Endothelial cell of umbilical vein (primary cell): ENCODE results near the gene IGSF9. TPM values are rescaled to one million over a fixed set of nuclear protein-coding genes. Genes with fewer than 3 reads are reported as not detected.

Experiments used
- BruUV-seq: library from RNA; stranded (reverse); fragments of 400-500 nt; replicated peaks from 2 replicates; lab custom pipeline; 2021; lab: Mats Ljungman, UMichigan
- CTCF ChIA-PET: fragments of 300-600, 350-600 bp; sonication (Branson Sonifier 250); formaldehyde crosslinking; loops from one replicate; lab custom pipeline; 2021; ENCODE audit warnings: antibody characterized with exemption, inconsistent platforms; lab: Charles Lee
- POLR2A ChIA-PET: fragments of 300-600, 350-600 bp; sonication (Branson Sonifier 250); formaldehyde crosslinking; loops from one replicate; lab custom pipeline; 2021; ENCODE audit warnings: antibody characterized with exemption, inconsistent platforms; lab: Charles Lee
- DNase-seq: peaks from one replicate; pipeline ENCODE4 v3.0.0-alpha.2; 2011; ENCODE audit warnings: low read depth, low spot score
- FAIRE-seq: peaks from 2 replicates; lab custom pipeline; 2011; peaks lifted over from hg19 to GRCh38; lab: Jason Lieb, UNC
- H2AFZ ChIP-seq: 2 replicates; pipeline ENCODE4 v1.6.0; 2012; ENCODE audit warnings: low read depth, low read length, control low read depth, inconsistent platforms
- H3K27ac ChIP-seq: 2 replicates; pipeline ENCODE4 v1.5.1; 2011; ENCODE audit warnings: low read depth, mild to moderate bottlenecking, control low read depth, low read length, moderate library complexity; ENCODE audit not compliant: insufficient read depth
- H3K27me3 ChIP-seq, 2 experiments: 2 replicates each; pipeline versions ENCODE4 v1.6.0 to v1.6.1; 2011; ENCODE audit warnings: low read length in 2 of 2, mixed read lengths in 1 of 2; ENCODE audit not compliant: control insufficient read depth in 2 of 2, insufficient read depth in 2 of 2
- H3K36me3 ChIP-seq, 2 experiments: 2 replicates in 1 of 2; 3 replicates in 1 of 2; pipeline ENCODE4 v1.5.1; 2011; ENCODE audit warnings: low read length in 2 of 2, mild to moderate bottlenecking in 1 of 2, moderate library complexity in 1 of 2; ENCODE audit not compliant: control insufficient read depth in 2 of 2, insufficient read depth in 2 of 2; ENCODE audit errors: extremely low read depth in 1 of 2
- H3K4me1 ChIP-seq: 3 replicates; pipeline ENCODE4 v1.5.1; 2011; ENCODE audit warnings: mild to moderate bottlenecking, low read length; ENCODE audit not compliant: control insufficient read depth, insufficient read depth; ENCODE audit errors: extremely low read depth
- H3K4me2 ChIP-seq: 2 replicates; pipeline ENCODE4 v1.6.1; 2011; ENCODE audit warnings: low read length, control low read depth, mixed read lengths; ENCODE audit not compliant: insufficient read depth
- H3K4me3 ChIP-seq, 3 experiments: fragments of 200-600 bp in 1 of 3; sonication (generic), shearing (Covaris generic) in 1 of 3; replicated peaks in 1 of 3; 2 replicates each; pipeline ENCODE4 v1.5.1; 2011 to 2016; ENCODE audit warnings: control low read depth in 3 of 3, low read length in 3 of 3, mild to moderate bottlenecking in 2 of 3, inconsistent platforms in 1 of 3, low read depth in 1 of 3, moderate library complexity in 1 of 3; ENCODE audit not compliant: insufficient read depth in 1 of 3
- H3K79me2 ChIP-seq: 2 replicates; pipeline ENCODE4 v1.6.0; 2012; ENCODE audit warnings: low read length, inconsistent platforms; ENCODE audit not compliant: control insufficient read depth, insufficient read depth
- H3K9ac ChIP-seq: replicated peaks from 2 replicates; pipeline ENCODE3; 2011; ENCODE audit warnings: low read length, control low read depth; ENCODE audit not compliant: insufficient read depth; ENCODE audit errors: extremely low read depth
- H3K9me1 ChIP-seq: replicated peaks from 3 replicates; pipeline ENCODE4 v1.6.0; 2011; ENCODE audit warnings: mild to moderate bottlenecking, low read length; ENCODE audit not compliant: control insufficient read depth, insufficient read depth; ENCODE audit errors: extremely low read depth
- H3K9me3 ChIP-seq: replicated peaks from 2 replicates; pipeline ENCODE4 v1.5.1; 2012; ENCODE audit warnings: low read length, inconsistent platforms; ENCODE audit not compliant: control insufficient read depth, insufficient read depth
- H4K20me1 ChIP-seq: replicated peaks from 2 replicates; pipeline ENCODE3; 2011; ENCODE audit warnings: mild to moderate bottlenecking, low read length; ENCODE audit not compliant: control insufficient read depth, insufficient read depth; ENCODE audit errors: extremely low read depth
- CTCF ChIP-seq, 2 donors: IDR thresholded peaks; 1 replicate in 1 of 2; 2 replicates in 1 of 2; pipeline ENCODE4 v1.5.1; 2011; ENCODE audit warnings: low read length in 2 of 2, mild to moderate bottlenecking in 2 of 2, moderate library complexity in 2 of 2, control low read depth in 1 of 2, inconsistent platforms in 1 of 2, low read depth in 1 of 2; ENCODE audit not compliant: insufficient read depth in 1 of 2; ENCODE audit errors: extremely low read depth in 1 of 2
- EZH2 ChIP-seq: IDR thresholded peaks from 2 replicates; pipeline ENCODE4 v1.6.1; 2012; ENCODE audit warnings: borderline replicate concordance, low read depth, mild to moderate bottlenecking, moderate library complexity, low read length, inconsistent platforms; ENCODE audit not compliant: severe bottlenecking
- FOS ChIP-seq: IDR thresholded peaks from 2 replicates; pipeline ENCODE4 v1.6.1; 2011; ENCODE audit warnings: mild to moderate bottlenecking, low read length, moderate library complexity, borderline replicate concordance; ENCODE audit not compliant: insufficient read depth
- GATA2 ChIP-seq: IDR thresholded peaks from 2 replicates; pipeline ENCODE4 v1.7.0; 2011; ENCODE audit warnings: low read depth, mild to moderate bottlenecking, moderate library complexity, mixed read lengths, low read length; ENCODE audit not compliant: insufficient read length, insufficient read depth
- JUN ChIP-seq: IDR thresholded peaks from 2 replicates; pipeline ENCODE4 v1.6.1; 2011; ENCODE audit warnings: borderline replicate concordance, low read depth; ENCODE audit not compliant: insufficient read length, insufficient read depth
- MAX ChIP-seq: IDR thresholded peaks from 2 replicates; pipeline ENCODE4 v1.6.1; 2011; ENCODE audit not compliant: insufficient read depth, insufficient read length
- MYC ChIP-seq: IDR thresholded peaks from one replicate; pipeline ENCODE4 v1.6.1; 2011; ENCODE audit warnings: mild to moderate bottlenecking, low read depth, low read length
- POLR2A ChIP-seq: IDR thresholded peaks from 2 replicates; pipeline ENCODE4 v1.6.1; 2012; ENCODE audit warnings: low read depth, mild to moderate bottlenecking, control low read depth, low read length
- POLR2AphosphoS5 ChIP-seq: IDR thresholded peaks from 2 replicates; pipeline ENCODE4 v1.6.1; 2012; ENCODE audit warnings: low read depth, mild to moderate bottlenecking, control low read depth, low read length, moderate library complexity; ENCODE audit not compliant: insufficient read depth
- dilution Hi-C: fragments of 300-500 bp; cut with MboI; formaldehyde crosslinking; loops from one replicate; pipeline ENCODE4 v1.15.0; 2019; ENCODE audit warnings: low sequenced_read_pairs; ENCODE audit not compliant: extremely low pct_ligation_motif_present
- intact Hi-C: fragments of 100-400 bp; cut with micrococcal nuclease; formaldehyde crosslinking; loops from one replicate; pipeline ENCODE4 v1.10.0; 2022
- polyA plus RNA-seq, 4 experiments: library from polyadenylated mRNA; depleted of rRNA in 3 of 4; stranded (reverse) in 3 of 4; unstranded in 1 of 4; fragments of >200 nt; gene quantifications; 2 replicates each; pipeline versions ENCODE4 v1.2.1 to v1.2.3, GENCODE V29; 2011 to 2012; ENCODE audit warnings: missing spikeins in 1 of 4
- total RNA-seq: library from RNA; stranded (reverse); gene quantifications from 2 replicates; pipeline ENCODE4 v1.2.3, GENCODE V29; 2021

IGSF9 gene
- total and polyA plus RNA-seq, 2 donors (not counting 3 experiments of a cell fraction or from before 2014, with no cell fraction given): 0.15 TPM

GRCh38 chr1:159914252-159915018 lies 31.0 kb downstream of the IGSF9 start:
- Histone ChIP-seq H3K4me1 (peaks cover 36% of the 10 kb centered on the region), H4K20me1 (no peaks in the 10 kb centered on the region), H3K79me2 (peaks cover 4% of the 10 kb centered on the region), H3K4me3 (no peak overlapping the region), H3K9ac (no peak overlapping the region), H3K36me3 (peaks cover 7 to 18% of the 10 kb centered on the region in 2 experiments), H3K27ac (no peak overlapping the region), H3K4me2 (no peak overlapping the region), H2AFZ (no peak overlapping the region), H3K9me1 (no peaks in the 10 kb centered on the region), H3K9me3 (no peaks in the 10 kb centered on the region), H3K27me3 (no peaks in the 10 kb centered on the region)
- intact Hi-C loops (no loop called here), dilution Hi-C loops (no loop called here)
- TF ChIP-seq JUN: no peak
- no peak for TF ChIP-seq POLR2AphosphoS5
- no peak for TF ChIP-seq MYC
- TF ChIP-seq EZH2: no peak
- no peak for TF ChIP-seq CTCF (IDR thresholded peaks at IDR 0.05; ENCODE audit: extremely low read depth in 1 of 2, insufficient read depth in 1 of 2, low read depth in 1 of 2, low read length in 2 of 2)
- TF ChIP-seq GATA2: no peak
- no peak for TF ChIP-seq FOS
- TF ChIP-seq MAX: no peak
- no peak for TF ChIP-seq POLR2A
- DNase-seq (no peak), FAIRE-seq (no peak)
- CTCF ChIA-PET: interaction anchor here (0.7 to 0.9 kb wide), 2 partner anchors 9 to 22 kb away, joined by 3 read pairs; no protein-coding TSS in a partner anchor
- BruUV-seq: no TSS peak
- POLR2A ChIA-PET: no interaction called here
